ENCODE measurements around the gene PRDM16. TPM values are rescaled to one million over a fixed set of nuclear protein-coding genes. Genes with fewer than 3 reads are reported as not detected.

Gene PRDM16
- total and polyA plus RNA-seq, 4 donors = 0.05 to 0.67 (median 0.19) TPM

DNA sequence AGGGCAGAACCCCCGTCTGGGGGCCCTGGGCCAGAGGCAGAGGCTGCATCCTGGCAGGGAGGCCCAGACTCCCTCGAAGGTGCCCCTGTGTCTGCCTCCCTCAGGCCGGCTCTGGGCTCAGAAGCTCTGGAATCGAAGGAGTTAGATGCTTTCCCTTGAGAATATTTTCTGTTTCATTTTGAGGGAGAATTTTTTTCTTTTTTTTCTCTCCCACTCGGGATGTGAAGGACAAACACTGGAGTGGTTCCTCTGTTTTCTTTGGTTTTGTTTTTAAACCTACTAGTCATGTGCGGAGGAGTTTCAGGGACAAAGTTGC, 44.7 kb downstream of the PRDM16 start:
- H3K9me3 ChIP-seq (ENCODE audit: control insufficient read depth in 4 of 4, low read length in 3 of 4) = no peaks in the 10 kb centered on the region
- no peak overlapping the region for H3K4me3 ChIP-seq (ENCODE audit: low read depth in 1 of 3, low read length in 3 of 3)
- H3K27ac ChIP-seq (ENCODE audit: low read depth in 1 of 2, low read length in 2 of 2) = no peak overlapping the region
- H3K4me1 ChIP-seq (ENCODE audit: control insufficient read depth in 4 of 4, insufficient read depth in 4 of 4, low read length in 3 of 4) = peaks cover 2 to 15% (median 9%) of the 10 kb centered on the region in 4 donors
- H3K36me3 ChIP-seq (ENCODE audit: control insufficient read depth in 4 of 4, insufficient read depth in 3 of 4, low read depth in 1 of 4, low read length in 3 of 4) = no peaks in the 10 kb centered on the region
- no peak for TF ChIP-seq NR2F2 (IDR thresholded peaks at IDR 0.05)
- no peak for TF ChIP-seq FOXA1 (IDR thresholded peaks at IDR 0.05)
- no peak for TF ChIP-seq YY1 (IDR thresholded peaks at IDR 0.05)
- TF ChIP-seq, protein P1, sequence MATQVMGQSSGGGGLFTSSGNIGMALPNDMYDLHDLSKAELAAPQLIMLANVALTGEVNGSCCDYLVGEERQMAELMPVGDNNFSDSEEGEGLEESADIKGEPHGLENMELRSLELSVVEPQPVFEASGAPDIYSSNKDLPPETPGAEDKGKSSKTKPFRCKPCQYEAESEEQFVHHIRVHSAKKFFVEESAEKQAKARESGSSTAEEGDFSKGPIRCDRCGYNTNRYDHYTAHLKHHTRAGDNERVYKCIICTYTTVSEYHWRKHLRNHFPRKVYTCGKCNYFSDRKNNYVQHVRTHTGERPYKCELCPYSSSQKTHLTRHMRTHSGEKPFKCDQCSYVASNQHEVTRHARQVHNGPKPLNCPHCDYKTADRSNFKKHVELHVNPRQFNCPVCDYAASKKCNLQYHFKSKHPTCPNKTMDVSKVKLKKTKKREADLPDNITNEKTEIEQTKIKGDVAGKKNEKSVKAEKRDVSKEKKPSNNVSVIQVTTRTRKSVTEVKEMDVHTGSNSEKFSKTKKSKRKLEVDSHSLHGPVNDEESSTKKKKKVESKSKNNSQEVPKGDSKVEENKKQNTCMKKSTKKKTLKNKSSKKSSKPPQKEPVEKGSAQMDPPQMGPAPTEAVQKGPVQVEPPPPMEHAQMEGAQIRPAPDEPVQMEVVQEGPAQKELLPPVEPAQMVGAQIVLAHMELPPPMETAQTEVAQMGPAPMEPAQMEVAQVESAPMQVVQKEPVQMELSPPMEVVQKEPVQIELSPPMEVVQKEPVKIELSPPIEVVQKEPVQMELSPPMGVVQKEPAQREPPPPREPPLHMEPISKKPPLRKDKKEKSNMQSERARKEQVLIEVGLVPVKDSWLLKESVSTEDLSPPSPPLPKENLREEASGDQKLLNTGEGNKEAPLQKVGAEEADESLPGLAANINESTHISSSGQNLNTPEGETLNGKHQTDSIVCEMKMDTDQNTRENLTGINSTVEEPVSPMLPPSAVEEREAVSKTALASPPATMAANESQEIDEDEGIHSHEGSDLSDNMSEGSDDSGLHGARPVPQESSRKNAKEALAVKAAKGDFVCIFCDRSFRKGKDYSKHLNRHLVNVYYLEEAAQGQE (IDR thresholded peaks at IDR 0.05) = no peak
- no peak for TF ChIP-seq TAF1 (conservative IDR thresholded peaks at IDR 0.05)
- no peak for TF ChIP-seq RAD21 (IDR thresholded peaks at IDR 0.05)
- TF ChIP-seq SP1 (IDR thresholded peaks at IDR 0.05) = no peak
- TF ChIP-seq, protein P2, sequence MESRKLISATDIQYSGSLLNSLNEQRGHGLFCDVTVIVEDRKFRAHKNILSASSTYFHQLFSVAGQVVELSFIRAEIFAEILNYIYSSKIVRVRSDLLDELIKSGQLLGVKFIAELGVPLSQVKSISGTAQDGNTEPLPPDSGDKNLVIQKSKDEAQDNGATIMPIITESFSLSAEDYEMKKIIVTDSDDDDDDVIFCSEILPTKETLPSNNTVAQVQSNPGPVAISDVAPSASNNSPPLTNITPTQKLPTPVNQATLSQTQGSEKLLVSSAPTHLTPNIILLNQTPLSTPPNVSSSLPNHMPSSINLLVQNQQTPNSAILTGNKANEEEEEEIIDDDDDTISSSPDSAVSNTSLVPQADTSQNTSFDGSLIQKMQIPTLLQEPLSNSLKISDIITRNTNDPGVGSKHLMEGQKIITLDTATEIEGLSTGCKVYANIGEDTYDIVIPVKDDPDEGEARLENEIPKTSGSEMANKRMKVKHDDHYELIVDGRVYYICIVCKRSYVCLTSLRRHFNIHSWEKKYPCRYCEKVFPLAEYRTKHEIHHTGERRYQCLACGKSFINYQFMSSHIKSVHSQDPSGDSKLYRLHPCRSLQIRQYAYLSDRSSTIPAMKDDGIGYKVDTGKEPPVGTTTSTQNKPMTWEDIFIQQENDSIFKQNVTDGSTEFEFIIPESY (IDR thresholded peaks at IDR 0.05) = no peak
- no peaks in the 10 kb centered on the region for H3K27me3 ChIP-seq (ENCODE audit: control insufficient read depth in 4 of 4, insufficient read depth in 4 of 4, low read length in 3 of 4)
- no peak for DNase-seq (ENCODE audit: low spot score)
- no peak overlapping the region for H3K9ac ChIP-seq (ENCODE audit: low read depth in 1 of 2, low read length in 2 of 2)
- 84% methylated on average over 6 of the region's 6 CpGs for WGBS

DNA sequence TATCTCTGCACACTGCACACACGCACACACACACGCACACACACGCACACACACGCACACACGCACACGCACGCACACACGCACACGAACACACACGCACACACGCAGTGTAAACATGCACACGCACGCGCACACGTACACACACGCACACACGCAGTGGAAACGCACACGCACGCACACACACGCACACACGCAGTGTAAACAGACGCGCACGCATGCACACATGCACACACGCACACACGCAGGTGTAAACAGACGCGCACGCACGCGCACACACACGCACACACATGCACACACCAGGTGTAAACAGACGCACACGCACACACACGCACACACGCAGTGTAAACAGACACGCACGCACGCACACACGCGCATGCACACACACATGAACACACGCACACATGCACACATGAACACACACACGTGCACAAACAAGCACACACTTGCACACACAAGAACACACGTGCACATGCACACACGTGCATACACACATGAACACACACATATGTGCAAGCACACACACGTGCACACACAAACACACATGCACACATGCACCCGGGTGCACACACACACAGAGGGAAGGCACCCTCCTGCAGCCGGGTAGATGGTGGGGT, 45.2 kb downstream of the PRDM16 start:
- peaks cover 2 to 15% (median 9%) of the 10 kb centered on the region in 4 donors for H3K4me1 ChIP-seq (ENCODE audit: control insufficient read depth in 4 of 4, insufficient read depth in 4 of 4, low read length in 3 of 4)
- H3K27me3 ChIP-seq (ENCODE audit: control insufficient read depth in 4 of 4, insufficient read depth in 4 of 4, low read length in 3 of 4) = no peaks in the 10 kb centered on the region
- no peak for TF ChIP-seq FOXA1 (IDR thresholded peaks at IDR 0.05)
- no peak for TF ChIP-seq RXRA (IDR thresholded peaks at IDR 0.05)
- TF ChIP-seq, protein P1 (IDR thresholded peaks at IDR 0.05) = no peak
- TF ChIP-seq RAD21 (IDR thresholded peaks at IDR 0.05) = no peak
- no peak for TF ChIP-seq EGR1 (IDR thresholded peaks at IDR 0.05; ENCODE audit: low read depth in 2 of 2)
- no peak for TF ChIP-seq YY1 (IDR thresholded peaks at IDR 0.05)
- TF ChIP-seq TAF1 (conservative IDR thresholded peaks at IDR 0.05) = no peak
- no peak for TF ChIP-seq GABPA (IDR thresholded peaks at IDR 0.05 in 1 of 2, conservative IDR thresholded peaks at IDR 0.05 in 1 of 2)
- TF ChIP-seq SP1 (IDR thresholded peaks at IDR 0.05) = no peak
- TF ChIP-seq NR2F2 (IDR thresholded peaks at IDR 0.05) = no peak
- TF ChIP-seq HNF4G (IDR thresholded peaks at IDR 0.05) = no peak
- TF ChIP-seq JUND (IDR thresholded peaks at IDR 0.05) = no peak
- H3K36me3 ChIP-seq (ENCODE audit: control insufficient read depth in 4 of 4, insufficient read depth in 3 of 4, low read depth in 1 of 4, low read length in 3 of 4) = no peaks in the 10 kb centered on the region
- DNase-seq (ENCODE audit: low spot score) = no peak
- H3K27ac ChIP-seq (ENCODE audit: low read depth in 1 of 2, low read length in 2 of 2) = no peak overlapping the region
- H3K9ac ChIP-seq (ENCODE audit: low read depth in 1 of 2, low read length in 2 of 2) = no peak overlapping the region
- 92% methylated on average over 49 of the region's 49 CpGs for WGBS
- no peaks in the 10 kb centered on the region for H3K9me3 ChIP-seq (ENCODE audit: control insufficient read depth in 4 of 4, low read length in 3 of 4)
- no peak overlapping the region for H3K4me3 ChIP-seq (ENCODE audit: low read depth in 1 of 3, low read length in 3 of 3)
